ENCODE results near the gene MPRIP.

DNA sequence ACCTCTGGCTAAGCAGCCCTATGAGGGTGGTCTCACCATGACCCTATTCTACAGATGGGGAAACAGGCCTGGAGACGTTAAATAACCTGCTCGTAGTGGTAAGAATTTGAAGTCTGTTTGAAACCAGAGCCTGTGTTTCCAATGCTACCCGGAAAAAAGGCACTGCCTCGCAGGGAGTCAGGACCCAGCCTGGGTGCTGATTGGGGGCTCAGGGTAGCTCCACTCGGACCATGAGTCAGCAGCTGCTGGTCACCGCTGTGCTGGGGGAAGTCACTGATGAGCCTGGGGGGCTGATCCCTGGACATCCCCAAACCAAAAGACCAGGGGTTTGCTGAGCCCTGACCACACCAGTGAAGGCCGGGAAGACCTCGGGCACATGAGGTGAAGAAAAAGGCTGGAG, 173.3 kb downstream of the MPRIP start:
- TF ChIP-seq CTCF (IDR thresholded peaks at IDR 0.05) (no peak), NR3C1 (CRISPR knock-in tag; conservative IDR thresholded peaks at IDR 0.05; ENCODE audit: low read depth) (no peak)
- TF ChIP-seq, protein P1, sequence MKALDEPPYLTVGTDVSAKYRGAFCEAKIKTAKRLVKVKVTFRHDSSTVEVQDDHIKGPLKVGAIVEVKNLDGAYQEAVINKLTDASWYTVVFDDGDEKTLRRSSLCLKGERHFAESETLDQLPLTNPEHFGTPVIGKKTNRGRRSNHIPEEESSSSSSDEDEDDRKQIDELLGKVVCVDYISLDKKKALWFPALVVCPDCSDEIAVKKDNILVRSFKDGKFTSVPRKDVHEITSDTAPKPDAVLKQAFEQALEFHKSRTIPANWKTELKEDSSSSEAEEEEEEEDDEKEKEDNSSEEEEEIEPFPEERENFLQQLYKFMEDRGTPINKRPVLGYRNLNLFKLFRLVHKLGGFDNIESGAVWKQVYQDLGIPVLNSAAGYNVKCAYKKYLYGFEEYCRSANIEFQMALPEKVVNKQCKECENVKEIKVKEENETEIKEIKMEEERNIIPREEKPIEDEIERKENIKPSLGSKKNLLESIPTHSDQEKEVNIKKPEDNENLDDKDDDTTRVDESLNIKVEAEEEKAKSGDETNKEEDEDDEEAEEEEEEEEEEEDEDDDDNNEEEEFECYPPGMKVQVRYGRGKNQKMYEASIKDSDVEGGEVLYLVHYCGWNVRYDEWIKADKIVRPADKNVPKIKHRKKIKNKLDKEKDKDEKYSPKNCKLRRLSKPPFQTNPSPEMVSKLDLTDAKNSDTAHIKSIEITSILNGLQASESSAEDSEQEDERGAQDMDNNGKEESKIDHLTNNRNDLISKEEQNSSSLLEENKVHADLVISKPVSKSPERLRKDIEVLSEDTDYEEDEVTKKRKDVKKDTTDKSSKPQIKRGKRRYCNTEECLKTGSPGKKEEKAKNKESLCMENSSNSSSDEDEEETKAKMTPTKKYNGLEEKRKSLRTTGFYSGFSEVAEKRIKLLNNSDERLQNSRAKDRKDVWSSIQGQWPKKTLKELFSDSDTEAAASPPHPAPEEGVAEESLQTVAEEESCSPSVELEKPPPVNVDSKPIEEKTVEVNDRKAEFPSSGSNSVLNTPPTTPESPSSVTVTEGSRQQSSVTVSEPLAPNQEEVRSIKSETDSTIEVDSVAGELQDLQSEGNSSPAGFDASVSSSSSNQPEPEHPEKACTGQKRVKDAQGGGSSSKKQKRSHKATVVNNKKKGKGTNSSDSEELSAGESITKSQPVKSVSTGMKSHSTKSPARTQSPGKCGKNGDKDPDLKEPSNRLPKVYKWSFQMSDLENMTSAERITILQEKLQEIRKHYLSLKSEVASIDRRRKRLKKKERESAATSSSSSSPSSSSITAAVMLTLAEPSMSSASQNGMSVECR (CRISPR knock-in tag; IDR thresholded peaks at IDR 0.05; ENCODE audit: borderline replicate concordance), result no peak
- TF ChIP-seq, protein P2, sequence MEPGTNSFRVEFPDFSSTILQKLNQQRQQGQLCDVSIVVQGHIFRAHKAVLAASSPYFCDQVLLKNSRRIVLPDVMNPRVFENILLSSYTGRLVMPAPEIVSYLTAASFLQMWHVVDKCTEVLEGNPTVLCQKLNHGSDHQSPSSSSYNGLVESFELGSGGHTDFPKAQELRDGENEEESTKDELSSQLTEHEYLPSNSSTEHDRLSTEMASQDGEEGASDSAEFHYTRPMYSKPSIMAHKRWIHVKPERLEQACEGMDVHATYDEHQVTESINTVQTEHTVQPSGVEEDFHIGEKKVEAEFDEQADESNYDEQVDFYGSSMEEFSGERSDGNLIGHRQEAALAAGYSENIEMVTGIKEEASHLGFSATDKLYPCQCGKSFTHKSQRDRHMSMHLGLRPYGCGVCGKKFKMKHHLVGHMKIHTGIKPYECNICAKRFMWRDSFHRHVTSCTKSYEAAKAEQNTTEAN (CRISPR knock-in tag; IDR thresholded peaks at IDR 0.05), result no peak
